Mesenchymal stem cell (in vitro differentiated cells and primary cell): ENCODE data around the gene ITCH.
"Not testable (repeated sequence)": the region's sequence is repeated elsewhere in the genome, so short reads cannot be mapped to it uniquely, and the experiment has no call there.

Experiments
- DNase-seq: peaks from one replicate; pipeline ENCODE4 v3.0.0-alpha.2; 2013
- H2AFZ ChIP-seq: one replicate; pipeline ENCODE4 v1.6.1; 2013; ENCODE audit warnings: low read depth, mild to moderate bottlenecking, control low read depth, inconsistent platforms, low read length, moderate library complexity
- H2AK5ac ChIP-seq: 2 replicates; pipeline ENCODE4 v1.6.1; 2013; ENCODE audit warnings: low read length, moderate library complexity, mild to moderate bottlenecking, inconsistent platforms; ENCODE audit not compliant: severe bottlenecking
- H2BK120ac ChIP-seq: one replicate; pipeline ENCODE4 v1.6.1; 2013; ENCODE audit warnings: low read depth, mild to moderate bottlenecking, inconsistent platforms, low read length, moderate library complexity
- H2BK12ac ChIP-seq, 2 experiments: one replicate each; pipeline ENCODE4 v1.6.1; 2013; ENCODE audit warnings: inconsistent platforms in 2 of 2, low read length in 2 of 2, mild to moderate bottlenecking in 2 of 2, moderate library complexity in 2 of 2, control low read depth in 1 of 2
- H2BK15ac ChIP-seq: one replicate; pipeline ENCODE4 v1.6.1; 2013; ENCODE audit warnings: mild to moderate bottlenecking, low read depth, inconsistent platforms; ENCODE audit not compliant: poor library complexity, severe bottlenecking
- H2BK5ac ChIP-seq: 2 replicates; pipeline ENCODE4 v1.6.1; 2013; ENCODE audit warnings: low read depth, mild to moderate bottlenecking, low read length, control low read depth, inconsistent platforms; ENCODE audit not compliant: poor library complexity, severe bottlenecking
- H3K14ac ChIP-seq, 2 experiments: one replicate each; pipeline ENCODE4 v1.6.1; 2013; ENCODE audit warnings: inconsistent platforms in 2 of 2, low read length in 2 of 2, control low read depth in 1 of 2, mild to moderate bottlenecking in 1 of 2, moderate library complexity in 1 of 2
- H3K18ac ChIP-seq, 2 experiments: one replicate each; pipeline ENCODE4 v1.6.1; 2013; ENCODE audit warnings: inconsistent platforms in 2 of 2, low read length in 2 of 2, control low read depth in 1 of 2, low read depth in 1 of 2, mild to moderate bottlenecking in 1 of 2
- H3K23ac ChIP-seq, 2 experiments: one replicate each; pipeline ENCODE4 v1.6.1; 2013; ENCODE audit warnings: inconsistent platforms in 2 of 2, low read length in 2 of 2, mild to moderate bottlenecking in 2 of 2, moderate library complexity in 2 of 2, control low read depth in 1 of 2
- H3K27ac ChIP-seq: 2 replicates; pipeline ENCODE4 v1.5.1; 2013; ENCODE audit warnings: mild to moderate bottlenecking, moderate library complexity, low read length, control low read depth, inconsistent platforms; ENCODE audit not compliant: poor library complexity, severe bottlenecking
- H3K27me3 ChIP-seq, 2 experiments: 2 replicates each; pipeline versions ENCODE4 v1.6.1 to v1.7.0; 2013; ENCODE audit warnings: low read length in 2 of 2, mild to moderate bottlenecking in 2 of 2, moderate library complexity in 2 of 2, control low read depth in 1 of 2, inconsistent platforms in 1 of 2; ENCODE audit not compliant: control insufficient read depth in 1 of 2, insufficient read depth in 1 of 2
- H3K36me3 ChIP-seq, 2 experiments: 2 replicates each; pipeline versions ENCODE4 v1.6.1 to v1.7.0; 2013; ENCODE audit warnings: low read length in 2 of 2, control low read depth in 1 of 2, inconsistent platforms in 1 of 2, low read depth in 1 of 2, mild to moderate bottlenecking in 1 of 2; ENCODE audit not compliant: insufficient read depth in 2 of 2, control insufficient read depth in 1 of 2
- H3K4ac ChIP-seq, 2 experiments: one replicate each; pipeline ENCODE4 v1.6.1; 2013; ENCODE audit warnings: inconsistent platforms in 2 of 2, low read length in 2 of 2, mild to moderate bottlenecking in 2 of 2, moderate library complexity in 2 of 2, control low read depth in 1 of 2, low read depth in 1 of 2
- H3K4me1 ChIP-seq: 2 replicates; pipeline ENCODE4 v1.6.1; 2013; ENCODE audit warnings: low read depth, low read length, control low read depth; ENCODE audit not compliant: control insufficient read depth, insufficient read depth
- H3K4me2 ChIP-seq: 2 replicates; pipeline ENCODE4 v1.6.1; 2013; ENCODE audit warnings: low read length, mild to moderate bottlenecking, inconsistent platforms; ENCODE audit not compliant: poor library complexity, severe bottlenecking
- H3K4me3 ChIP-seq, 2 experiments: 2 replicates each; pipeline versions ENCODE4 v1.5.1 to v1.7.0; 2013; ENCODE audit warnings: low read length in 2 of 2, mild to moderate bottlenecking in 2 of 2, control low read depth in 1 of 2, low read depth in 1 of 2; ENCODE audit not compliant: insufficient read depth in 1 of 2
- H3K79me1 ChIP-seq: replicated peaks from 2 replicates; pipeline ENCODE4 v1.6.1; 2013; ENCODE audit warnings: mild to moderate bottlenecking, control low read depth, low read length, inconsistent platforms; ENCODE audit not compliant: poor library complexity, severe bottlenecking
- H3K9ac ChIP-seq: 2 replicates; pipeline ENCODE4 v1.7.0; 2013; ENCODE audit warnings: mild to moderate bottlenecking, low read length, moderate library complexity
- H3K9me3 ChIP-seq: 2 replicates; pipeline ENCODE4 v1.7.0; 2013; ENCODE audit warnings: mild to moderate bottlenecking, low read length; ENCODE audit not compliant: control insufficient read depth
- H4K8ac ChIP-seq: one replicate; pipeline ENCODE4 v1.6.1; 2013; ENCODE audit warnings: inconsistent platforms, mild to moderate bottlenecking, low read length, moderate library complexity
- H4K91ac ChIP-seq: one replicate; pipeline ENCODE4 v1.6.1; 2013; ENCODE audit warnings: mild to moderate bottlenecking, low read length, inconsistent platforms
- WGBS: methylation state at CpG from one replicate; pipeline ENCODE4 v1.1.7; 2013; ENCODE audit warnings: mixed read lengths; 5-methylcytosine and 5-hydroxymethylcytosine counted together

ITCH gene

DNA sequence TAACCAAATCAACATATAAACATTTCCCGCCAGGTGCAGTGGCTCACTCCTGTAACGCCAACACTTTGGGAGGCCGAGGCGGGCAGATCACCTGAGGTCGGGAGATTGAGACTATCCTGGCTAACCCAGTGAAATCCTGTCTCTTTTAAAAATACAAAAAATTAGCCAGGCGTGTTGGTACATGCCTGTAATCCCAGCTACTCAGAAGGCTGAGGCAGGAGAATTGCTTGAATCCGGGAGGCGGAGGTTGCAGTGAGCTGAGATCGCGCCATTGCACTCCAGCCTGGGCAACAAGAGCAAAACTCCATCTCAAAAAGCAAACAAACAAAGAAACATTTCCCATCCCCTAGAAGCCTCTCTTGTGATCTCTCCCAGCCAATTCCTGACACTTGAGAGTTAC lies 22.3 kb upstream of the ITCH start:
- not testable (repeated sequence) for H3K9ac ChIP-seq, H2BK12ac ChIP-seq, H3K4me2 ChIP-seq, H3K27me3 ChIP-seq, H3K4me3 ChIP-seq, H3K79me1 ChIP-seq, H3K9me3 ChIP-seq, H2AFZ ChIP-seq, H3K4ac ChIP-seq, H3K27ac ChIP-seq, H3K36me3 ChIP-seq, H2BK15ac ChIP-seq, H2BK5ac ChIP-seq, H4K91ac ChIP-seq, H4K8ac ChIP-seq, H3K18ac ChIP-seq, H3K4me1 ChIP-seq, H2BK120ac ChIP-seq, H2AK5ac ChIP-seq, DNase-seq, H3K14ac ChIP-seq, H3K23ac ChIP-seq
- WGBS, result 87% methylated on average over 10 of the region's 10 CpGs

DNA sequence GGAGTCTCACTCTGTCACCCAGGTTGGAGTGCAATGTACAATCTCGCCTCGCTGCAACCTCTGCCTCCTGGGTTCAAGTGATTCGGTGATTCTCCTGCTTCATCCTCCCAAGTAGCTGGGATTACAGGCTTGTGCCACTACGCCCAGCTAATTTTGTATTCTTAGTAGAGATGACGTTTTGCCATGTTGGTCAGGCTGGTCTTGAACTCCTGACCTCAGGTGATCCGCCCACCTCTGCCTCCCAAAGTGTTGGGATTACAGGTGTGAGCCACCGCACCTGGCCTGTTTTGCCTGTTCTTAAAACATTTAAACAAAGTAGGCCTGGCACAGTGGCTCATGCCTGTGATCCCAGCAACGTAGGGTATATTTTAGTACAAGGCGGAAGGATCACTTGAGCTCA lies 21.9 kb upstream of the ITCH start:
- H3K4me3 ChIP-seq, H3K9me3 ChIP-seq, H3K9ac ChIP-seq, H3K4ac ChIP-seq, H2AFZ ChIP-seq, H3K14ac ChIP-seq, H3K36me3 ChIP-seq, H3K23ac ChIP-seq, H3K27ac ChIP-seq, H3K4me1 ChIP-seq, H3K79me1 ChIP-seq, H2BK5ac ChIP-seq, H2BK12ac ChIP-seq, H4K91ac ChIP-seq, H2BK120ac ChIP-seq, H4K8ac ChIP-seq, H3K4me2 ChIP-seq, DNase-seq, H3K18ac ChIP-seq, H2BK15ac ChIP-seq, H3K27me3 ChIP-seq: not testable (repeated sequence)
- peak overlapping the region; percentile 7 for H2AK5ac ChIP-seq
- 95% methylated on average over 9 of the region's 9 CpGs for WGBS

DNA sequence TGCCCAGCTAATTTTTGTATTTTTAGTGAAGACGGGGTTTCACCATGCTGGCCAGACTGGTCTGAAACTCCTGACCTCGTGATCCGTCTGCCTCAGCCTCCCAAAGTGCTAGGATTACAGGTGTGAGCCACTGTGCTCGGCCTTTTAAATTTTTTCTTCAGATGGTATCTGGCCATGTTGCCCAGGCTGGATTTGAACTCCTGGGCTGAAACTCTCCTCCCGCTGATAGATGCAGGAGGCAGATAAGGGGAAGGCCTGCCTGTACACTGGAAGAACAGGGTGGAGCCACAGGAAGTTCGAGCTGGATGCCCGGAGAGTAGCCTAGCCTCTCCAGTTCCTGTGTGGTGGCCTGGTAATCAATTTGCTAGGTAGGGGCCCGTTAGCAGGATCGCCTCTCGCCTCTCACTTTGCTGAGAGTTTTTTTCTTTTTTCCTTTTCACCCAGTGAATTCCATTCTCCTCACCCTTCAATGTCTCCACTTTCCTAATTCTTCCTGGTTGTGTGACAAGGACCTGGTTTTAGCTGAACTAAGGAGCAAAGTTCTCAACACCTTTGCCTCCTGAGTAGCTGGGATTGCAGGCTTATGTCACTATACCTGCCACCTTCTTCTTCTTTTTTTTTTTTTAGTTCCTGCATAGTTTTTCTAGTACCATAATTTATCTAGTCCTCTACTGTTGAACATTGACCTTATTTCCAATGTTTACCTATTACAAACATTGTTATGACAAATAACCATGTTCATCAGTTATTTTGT lies 19.4 kb upstream of the ITCH start:
- H3K4me3 ChIP-seq, result no peak overlapping the region
- 76% methylated on average over 10 of the region's 10 CpGs for WGBS
- no peak overlapping the region for H2BK120ac ChIP-seq
- no peak overlapping the region for H2BK12ac ChIP-seq
- no peak overlapping the region for H2BK15ac ChIP-seq
- H4K91ac ChIP-seq, result no peak overlapping the region
- H3K36me3 ChIP-seq, result no peaks in the 10 kb centered on the region
- H3K9ac ChIP-seq, result no peak overlapping the region
- no peak overlapping the region for H3K14ac ChIP-seq
- no peaks in the 10 kb centered on the region for H3K9me3 ChIP-seq
- H2AK5ac ChIP-seq, result no peak overlapping the region
- no peaks in the 10 kb centered on the region for H3K27me3 ChIP-seq
- H3K27ac ChIP-seq, result no peak overlapping the region
- H2AFZ ChIP-seq, result no peak overlapping the region
- no peak overlapping the region for H3K4me2 ChIP-seq
- DNase-seq, result no peak
- H4K8ac ChIP-seq, result peak overlapping the region; percentile 37
- no peak overlapping the region for H3K18ac ChIP-seq
- H2BK5ac ChIP-seq, result no peak overlapping the region
- H3K4me1 ChIP-seq, result peaks cover 4% of the 10 kb centered on the region
- H3K79me1 ChIP-seq, result no peaks in the 10 kb centered on the region
- H3K4ac ChIP-seq, result no peak overlapping the region
- H3K23ac ChIP-seq, result no peak overlapping the region

DNA sequence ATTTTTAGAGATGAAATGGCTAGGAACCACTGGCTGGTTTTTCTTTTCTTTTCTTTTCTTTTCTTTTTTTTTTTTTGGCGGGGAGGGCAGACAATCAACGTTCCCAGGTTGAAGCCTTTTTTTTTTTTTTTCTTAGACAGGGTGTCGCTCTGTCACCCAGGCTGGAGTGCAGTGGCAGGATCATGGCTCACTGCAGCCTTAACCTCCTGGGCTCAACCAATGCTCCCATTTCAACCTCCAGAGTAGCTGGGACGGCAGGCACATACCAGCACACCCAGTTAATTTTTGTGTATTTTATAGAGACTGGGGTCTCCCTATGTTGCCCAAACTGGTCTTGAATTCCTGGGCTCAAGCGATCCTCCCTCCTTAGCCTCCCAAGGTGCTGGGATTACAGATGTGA lies 18.8 kb upstream of the ITCH start:
- Histone ChIP-seq H3K79me1 (no peaks in the 10 kb centered on the region), H3K9ac (no peak overlapping the region), H3K27me3 (no peaks in the 10 kb centered on the region), H2AK5ac (no peak overlapping the region), H3K4me2 (no peak overlapping the region), H4K8ac (no peak overlapping the region), H4K91ac (no peak overlapping the region), H3K14ac (no peak overlapping the region), H3K27ac (no peak overlapping the region), H2BK5ac (no peak overlapping the region), H3K18ac (no peak overlapping the region), H3K4ac (no peak overlapping the region), H3K4me3 (no peak overlapping the region), H2BK120ac (no peak overlapping the region), H3K23ac (no peak overlapping the region), H2BK15ac (no peak overlapping the region), H3K4me1 (peaks cover 4% of the 10 kb centered on the region), H2BK12ac (no peak overlapping the region), H3K9me3 (no peaks in the 10 kb centered on the region), H3K36me3 (no peaks in the 10 kb centered on the region), H2AFZ (no peak overlapping the region)
- WGBS, result 79% methylated on average over 4 of the region's 5 CpGs
- DNase-seq, result no peak
